Pons (tissue), 1 donor: ENCODE results near the gene ATXN7L1.

Source experiments
- DNase-seq: peaks from one replicate; pipeline ENCODE4 v3.0.0-alpha.2; 2016; ENCODE audit warnings: low spot score

ATXN7L1 gene

DNA sequence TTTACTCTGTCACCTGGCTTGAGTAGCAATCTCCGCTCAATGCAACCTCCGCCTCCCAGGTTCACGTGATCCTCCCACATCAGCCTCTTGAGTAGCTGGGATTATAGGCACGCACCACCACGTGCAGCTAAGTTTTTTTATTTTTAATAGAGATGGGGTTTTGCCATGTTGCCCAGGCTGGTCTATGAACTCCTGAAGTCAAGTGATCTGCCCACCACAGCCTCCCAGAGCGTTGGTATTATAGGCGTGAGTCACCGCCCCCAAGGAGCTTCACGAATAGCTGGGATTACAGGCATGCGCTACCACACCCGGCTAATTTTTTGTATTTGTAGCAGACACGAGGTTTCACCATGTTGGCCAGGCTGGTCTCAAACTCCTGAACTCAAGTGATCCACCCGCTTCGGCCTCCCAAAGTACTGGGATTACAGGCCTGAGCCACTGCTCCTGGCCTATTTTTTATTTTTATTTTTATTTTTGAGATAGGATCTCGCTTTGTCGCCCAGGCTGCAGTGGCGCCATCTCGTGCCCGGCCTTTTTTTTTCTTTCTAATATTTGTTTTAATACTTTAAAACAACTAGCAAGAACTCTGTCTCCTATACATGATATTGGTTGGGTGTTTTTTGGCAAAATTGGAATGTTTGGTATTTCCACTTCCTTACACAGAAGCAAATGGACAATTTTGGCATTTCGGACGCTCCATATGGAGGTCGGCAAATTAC, 296.2 kb downstream of the ATXN7L1 start:
- no peak for DNase-seq

DNA sequence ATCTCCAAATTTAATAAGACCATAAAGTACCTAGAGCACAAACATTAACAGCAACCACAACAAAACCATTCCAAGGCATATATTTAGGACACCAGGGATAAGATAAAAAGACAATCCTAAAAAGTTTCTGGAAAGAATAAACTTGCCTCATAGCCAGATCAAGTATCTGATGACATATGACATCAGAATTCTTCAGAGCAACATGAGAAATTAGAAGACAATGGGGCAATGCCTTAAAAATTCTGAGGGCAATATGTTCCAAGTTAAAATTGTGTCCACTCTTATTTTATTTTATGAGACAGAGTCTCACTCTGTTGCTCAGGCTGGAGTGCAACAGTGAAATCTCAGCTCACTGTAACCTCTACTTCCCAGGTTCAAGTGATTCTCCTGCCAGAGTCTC, 297.9 kb downstream of the ATXN7L1 start:
- no peak for DNase-seq

DNA sequence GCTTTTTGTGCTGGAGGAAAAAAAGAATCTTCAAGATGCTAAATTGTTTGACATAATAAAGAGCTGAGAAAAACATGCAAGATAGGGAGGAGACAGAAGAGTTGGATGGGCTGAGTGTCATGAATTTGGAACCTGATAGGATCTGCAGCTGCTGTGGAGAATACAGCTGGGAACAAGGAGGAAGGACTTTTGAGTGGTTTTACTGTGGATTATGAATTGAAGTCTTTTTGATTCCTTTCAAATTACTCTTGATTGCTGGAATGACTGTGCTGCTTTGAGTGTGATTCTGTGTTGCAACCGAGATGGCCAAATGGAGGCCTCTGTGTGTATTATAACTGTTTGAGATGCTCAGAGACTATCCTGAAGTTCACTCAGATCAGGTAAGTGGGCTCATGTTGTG, 299.1 kb downstream of the ATXN7L1 start:
- no peak for DNase-seq

DNA sequence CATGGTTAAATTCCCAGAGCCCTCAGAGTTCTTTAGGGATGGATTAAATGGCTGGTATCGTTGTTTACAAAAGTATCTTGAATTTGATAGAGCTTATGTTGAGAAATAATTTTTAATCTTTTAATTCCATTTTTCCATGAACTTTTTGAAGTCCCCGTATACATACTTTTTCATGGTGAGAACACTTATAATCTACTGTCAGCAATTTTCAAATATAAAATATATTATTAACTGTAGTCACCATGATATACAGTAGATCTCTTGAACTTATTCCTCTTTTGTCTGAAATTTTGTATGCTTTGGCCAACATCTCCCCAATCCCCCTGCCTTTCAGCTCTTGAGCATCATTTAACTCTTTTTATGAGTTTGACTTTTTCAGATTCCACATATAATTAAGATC, 304.5 kb downstream of the ATXN7L1 start:
- DNase-seq: no peak

DNA sequence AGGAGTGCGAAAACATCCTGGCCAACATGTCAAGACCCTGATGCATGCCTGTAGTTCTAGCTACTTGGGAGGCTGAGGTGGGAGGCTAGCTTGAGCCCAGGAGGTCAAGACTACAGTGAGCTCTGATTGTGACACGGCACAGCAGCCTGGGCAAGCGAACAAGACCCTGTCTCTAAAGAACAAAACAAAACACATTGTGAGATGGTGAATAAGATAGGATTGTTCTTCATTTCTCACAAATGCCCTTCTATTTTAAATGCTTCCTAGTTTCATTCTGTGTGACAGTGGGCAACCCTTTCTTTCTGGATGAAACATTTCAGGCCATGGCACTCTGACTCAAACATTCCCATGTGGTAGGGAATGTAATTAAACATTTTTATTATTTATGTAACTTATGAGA, 308.6 kb downstream of the ATXN7L1 start:
- DNase-seq: peak; percentile 67

DNA sequence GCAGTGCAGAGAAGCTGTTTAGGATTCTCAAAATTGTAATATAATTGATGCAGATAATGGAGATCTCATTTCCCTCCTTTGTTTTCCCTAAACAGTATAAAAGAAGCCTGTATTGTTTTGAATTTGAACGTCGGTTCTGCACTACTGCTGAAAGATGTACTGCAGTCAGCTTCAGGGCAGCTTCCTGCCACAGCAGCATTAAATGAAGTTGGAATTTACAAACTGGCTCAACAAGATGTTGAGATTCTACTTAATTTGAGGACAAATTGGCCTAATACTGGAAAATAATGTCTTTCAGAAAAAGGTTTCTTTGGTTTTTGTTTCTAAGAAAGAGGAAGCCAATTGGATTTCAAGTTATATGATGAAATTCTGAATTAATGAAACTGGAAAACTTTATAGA, 309.4 kb downstream of the ATXN7L1 start:
- DNase-seq: peak; percentile 59

DNA sequence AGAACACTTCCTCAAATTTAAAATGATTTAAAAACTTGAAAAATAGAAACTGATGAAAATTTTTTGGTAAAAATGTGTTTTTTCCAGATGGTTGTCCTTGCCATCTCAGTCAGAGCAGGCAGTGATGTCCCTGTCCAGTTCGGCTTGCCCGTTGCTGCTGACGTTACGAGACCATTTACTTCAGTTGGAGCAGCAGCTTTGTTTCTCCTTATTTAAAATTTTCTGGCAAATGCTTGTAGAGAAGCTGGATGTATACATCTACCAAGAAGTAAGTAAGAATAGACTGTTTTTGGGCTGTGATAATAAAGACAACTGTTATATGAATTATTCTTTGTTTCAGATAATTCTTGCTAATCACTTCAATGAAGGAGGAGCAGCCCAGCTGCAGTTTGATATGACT, 311.2 kb downstream of the ATXN7L1 start:
- DNase-seq: peak; percentile 74

DNA sequence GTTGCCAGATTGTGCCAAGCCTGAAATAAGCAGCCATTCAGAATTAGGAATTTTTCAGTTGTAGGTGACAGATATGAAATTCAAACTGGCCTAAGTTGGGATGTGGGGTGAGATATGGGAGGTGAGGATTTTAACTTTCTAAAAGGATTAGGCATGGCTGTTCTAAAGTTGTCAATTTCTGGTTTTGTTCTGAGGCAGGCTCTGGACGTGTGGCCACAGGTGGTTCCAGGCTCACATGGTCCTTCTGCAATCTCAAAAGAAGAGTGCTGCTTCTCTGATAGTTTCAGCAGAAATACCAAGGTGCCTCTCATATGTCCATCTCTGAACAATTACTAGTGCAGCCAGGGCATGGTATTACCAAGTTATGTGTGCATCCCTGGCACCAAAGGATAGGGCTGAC, 316.5 kb downstream of the ATXN7L1 start:
- DNase-seq: no peak
